ENCODE measurements around the gene RGS4. TPM values are rescaled to one million over a fixed set of nuclear protein-coding genes. Genes with fewer than 3 reads are reported as not detected.

The RGS4 gene
- total RNA-seq, 3 donors from 2014 or later = 2.0 to 6.7 TPM; not detected in 1

- H3K27me3 ChIP-seq = no peaks in the 10 kb centered on the region
- no peaks in the 10 kb centered on the region for H3K4me1 ChIP-seq
- intact Hi-C loops (cut with DNase I; ENCODE audit: low total_unique reads) = no loop called here
- DNase-seq (ENCODE audit: low spot score in 2 of 2) = no peak
- H3K27ac ChIP-seq = no peak overlapping the region
- TF ChIP-seq, protein P1, sequence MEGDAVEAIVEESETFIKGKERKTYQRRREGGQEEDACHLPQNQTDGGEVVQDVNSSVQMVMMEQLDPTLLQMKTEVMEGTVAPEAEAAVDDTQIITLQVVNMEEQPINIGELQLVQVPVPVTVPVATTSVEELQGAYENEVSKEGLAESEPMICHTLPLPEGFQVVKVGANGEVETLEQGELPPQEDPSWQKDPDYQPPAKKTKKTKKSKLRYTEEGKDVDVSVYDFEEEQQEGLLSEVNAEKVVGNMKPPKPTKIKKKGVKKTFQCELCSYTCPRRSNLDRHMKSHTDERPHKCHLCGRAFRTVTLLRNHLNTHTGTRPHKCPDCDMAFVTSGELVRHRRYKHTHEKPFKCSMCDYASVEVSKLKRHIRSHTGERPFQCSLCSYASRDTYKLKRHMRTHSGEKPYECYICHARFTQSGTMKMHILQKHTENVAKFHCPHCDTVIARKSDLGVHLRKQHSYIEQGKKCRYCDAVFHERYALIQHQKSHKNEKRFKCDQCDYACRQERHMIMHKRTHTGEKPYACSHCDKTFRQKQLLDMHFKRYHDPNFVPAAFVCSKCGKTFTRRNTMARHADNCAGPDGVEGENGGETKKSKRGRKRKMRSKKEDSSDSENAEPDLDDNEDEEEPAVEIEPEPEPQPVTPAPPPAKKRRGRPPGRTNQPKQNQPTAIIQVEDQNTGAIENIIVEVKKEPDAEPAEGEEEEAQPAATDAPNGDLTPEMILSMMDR (IDR thresholded peaks at IDR 0.05) = no peak
- no peak for TF ChIP-seq POLR2AphosphoS5 (IDR thresholded peaks at IDR 0.05)
- TF ChIP-seq POLR2A (IDR thresholded peaks at IDR 0.05) = no peak
- H3K9me3 ChIP-seq = no peaks in the 10 kb centered on the region
- no peak overlapping the region for H3K4me3 ChIP-seq
- no peaks in the 10 kb centered on the region for H3K36me3 ChIP-seq
These were observed 32.5 kb upstream of the RGS4 start for GRCh38 chr1:163036671-163037070.

DNA sequence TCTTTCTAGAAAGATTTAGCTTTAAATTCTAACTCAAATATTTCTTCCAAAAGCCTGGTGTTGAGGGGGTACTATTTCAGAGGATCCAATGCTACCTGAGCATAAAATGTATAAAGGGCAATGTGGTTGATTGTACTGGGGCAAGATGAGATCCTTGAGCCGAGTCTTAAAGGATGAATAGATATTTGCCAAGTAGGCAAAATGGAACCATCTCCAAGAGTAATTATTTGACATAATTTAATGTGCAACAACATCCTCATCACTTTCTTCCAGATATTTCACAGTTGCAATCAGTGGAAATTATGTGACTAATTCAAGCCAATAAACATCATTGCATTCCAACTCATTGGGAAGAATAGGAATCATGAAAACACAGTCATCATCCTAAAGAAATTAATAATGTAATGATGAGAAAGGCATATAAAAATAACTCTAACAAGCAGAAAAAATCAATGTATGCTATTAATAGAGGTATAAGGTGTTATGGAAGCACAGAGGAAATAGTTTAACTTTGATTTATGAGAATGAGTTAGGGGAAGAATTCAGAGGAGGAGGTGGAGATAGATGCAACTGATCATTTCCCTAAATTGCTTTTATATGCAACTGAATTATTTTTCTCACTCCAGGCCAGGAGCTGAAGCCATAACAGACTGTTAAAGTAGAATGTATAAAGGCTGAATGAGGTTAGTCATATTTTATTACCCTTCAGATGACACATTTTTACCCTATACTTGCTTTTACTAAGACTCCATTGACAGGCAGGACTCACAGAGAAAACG lies 30.0 kb upstream of the RGS4 start:
- Histone ChIP-seq H3K4me1 (no peaks in the 10 kb centered on the region), H3K9me3 (no peaks in the 10 kb centered on the region), H3K36me3 (no peaks in the 10 kb centered on the region), H3K27me3 (no peaks in the 10 kb centered on the region), H3K27ac (no peak overlapping the region), H3K4me3 (no peak overlapping the region)
- no peak for TF ChIP-seq POLR2AphosphoS5 (IDR thresholded peaks at IDR 0.05)
- TF ChIP-seq POLR2A (IDR thresholded peaks at IDR 0.05) = no peak
- TF ChIP-seq, protein P1 (IDR thresholded peaks at IDR 0.05) = no peak
- no peak for DNase-seq (ENCODE audit: low spot score in 2 of 2)
- intact Hi-C loops (cut with DNase I; ENCODE audit: low total_unique reads) = no loop called here

DNA sequence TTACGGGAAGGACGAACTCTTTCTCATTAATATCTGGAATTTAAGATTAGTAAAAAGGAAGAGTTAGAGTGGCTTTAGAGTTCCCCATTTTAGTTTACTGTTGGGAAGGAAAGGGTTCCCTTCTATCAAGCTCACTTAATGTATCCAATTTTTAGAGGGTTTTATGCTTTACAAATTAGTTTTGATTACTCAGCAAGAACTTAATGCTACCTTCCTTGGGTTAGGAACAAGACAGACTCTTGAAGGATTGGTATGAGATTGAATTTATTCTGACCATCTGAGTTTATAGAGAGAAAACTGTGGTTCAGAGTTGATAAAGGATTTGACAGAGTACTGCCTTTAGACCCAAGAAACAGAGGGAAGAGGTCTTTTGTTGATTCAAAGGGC lies 29.5 kb upstream of the RGS4 start:
- DNase-seq (ENCODE audit: low spot score in 2 of 2) = no peak
- H3K9me3 ChIP-seq = no peaks in the 10 kb centered on the region
- intact Hi-C loops (cut with DNase I; ENCODE audit: low total_unique reads) = no loop called here
- H3K4me3 ChIP-seq = no peak overlapping the region
- no peaks in the 10 kb centered on the region for H3K4me1 ChIP-seq
- H3K36me3 ChIP-seq = no peaks in the 10 kb centered on the region
- H3K27me3 ChIP-seq = no peaks in the 10 kb centered on the region
- TF ChIP-seq POLR2A (IDR thresholded peaks at IDR 0.05) (no peak), POLR2AphosphoS5 (IDR thresholded peaks at IDR 0.05) (no peak)
- TF ChIP-seq, protein P1 (IDR thresholded peaks at IDR 0.05) = no peak
- no peak overlapping the region for H3K27ac ChIP-seq

GRCh38 chr1:163046071-163046470 lies 23.1 kb upstream of the RGS4 start:
- TF ChIP-seq, protein P1 (IDR thresholded peaks at IDR 0.05) = no peak
- TF ChIP-seq POLR2A (IDR thresholded peaks at IDR 0.05) = no peak
- no peak for TF ChIP-seq POLR2AphosphoS5 (IDR thresholded peaks at IDR 0.05)
- H3K4me3 ChIP-seq = no peak overlapping the region
- intact Hi-C loops (cut with DNase I; ENCODE audit: low total_unique reads) = no loop called here
- DNase-seq (ENCODE audit: low spot score in 2 of 2) = no peak
- H3K9me3 ChIP-seq = no peaks in the 10 kb centered on the region
- no peaks in the 10 kb centered on the region for H3K36me3 ChIP-seq
- H3K27me3 ChIP-seq = no peaks in the 10 kb centered on the region
- H3K4me1 ChIP-seq = no peaks in the 10 kb centered on the region
- H3K27ac ChIP-seq = no peak overlapping the region

DNA sequence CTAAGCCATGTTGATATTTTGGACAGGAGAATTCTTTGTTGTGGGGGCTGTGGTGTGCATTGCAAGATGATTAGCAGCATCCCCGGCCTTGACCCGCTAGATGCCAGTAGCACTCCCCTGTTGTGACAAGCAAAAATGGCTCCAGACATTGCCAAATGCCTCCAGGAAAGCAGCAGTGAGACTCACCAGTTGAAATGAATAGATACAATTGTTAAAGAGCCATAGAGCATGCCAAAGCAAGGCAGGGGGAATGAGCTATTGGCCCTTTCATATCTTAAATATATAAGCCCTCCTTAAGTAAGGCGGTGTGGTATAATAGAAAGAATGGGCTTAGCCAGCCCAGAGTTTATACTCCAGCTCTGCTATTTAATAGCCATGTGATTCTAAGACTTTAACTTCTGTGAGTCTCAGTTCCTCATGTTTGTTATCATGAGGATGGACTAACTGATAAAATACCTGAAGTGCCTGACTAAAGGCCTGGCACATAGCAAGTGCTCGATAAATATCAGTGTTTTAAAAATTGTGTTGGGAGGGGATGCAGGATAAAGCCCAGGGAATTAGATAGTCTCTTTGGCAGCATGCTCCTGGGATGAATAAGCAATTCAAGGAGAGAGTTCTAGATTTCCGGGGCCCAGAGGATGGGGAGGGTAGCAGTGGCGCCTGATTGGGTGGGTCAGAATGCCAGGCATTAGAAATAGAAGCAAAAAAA lies 21.1 kb upstream of the RGS4 start:
- intact Hi-C loops (cut with DNase I; ENCODE audit: low total_unique reads) = no loop called here
- H3K4me3 ChIP-seq = no peak overlapping the region
- H3K9me3 ChIP-seq = no peaks in the 10 kb centered on the region
- H3K27ac ChIP-seq = no peak overlapping the region
- no peak for DNase-seq (ENCODE audit: low spot score in 2 of 2)
- no peaks in the 10 kb centered on the region for H3K4me1 ChIP-seq
- TF ChIP-seq, protein P1 (IDR thresholded peaks at IDR 0.05) = no peak
- no peak for TF ChIP-seq POLR2A (IDR thresholded peaks at IDR 0.05)
- no peak for TF ChIP-seq POLR2AphosphoS5 (IDR thresholded peaks at IDR 0.05)
- no peaks in the 10 kb centered on the region for H3K36me3 ChIP-seq
- no peaks in the 10 kb centered on the region for H3K27me3 ChIP-seq
